Retinal pigment epithelial cell (primary cell): Measurements from ENCODE around the gene KY.

ENCODE experiments used
- DNase-seq: peaks from one replicate; pipeline ENCODE4 v3.0.0-alpha.2; 2010; ENCODE audit warnings: low read depth
- H3K4me3 ChIP-seq: 2 replicates; pipeline ENCODE4 v1.5.1; 2011; ENCODE audit warnings: mild to moderate bottlenecking, low read length, control low read depth, moderate library complexity
- CTCF ChIP-seq: conservative IDR thresholded peaks from 2 replicates; pipeline ENCODE4 v1.5.1; 2011; ENCODE audit warnings: low read depth, low read length, control low read depth, inconsistent platforms

Gene KY

DNA sequence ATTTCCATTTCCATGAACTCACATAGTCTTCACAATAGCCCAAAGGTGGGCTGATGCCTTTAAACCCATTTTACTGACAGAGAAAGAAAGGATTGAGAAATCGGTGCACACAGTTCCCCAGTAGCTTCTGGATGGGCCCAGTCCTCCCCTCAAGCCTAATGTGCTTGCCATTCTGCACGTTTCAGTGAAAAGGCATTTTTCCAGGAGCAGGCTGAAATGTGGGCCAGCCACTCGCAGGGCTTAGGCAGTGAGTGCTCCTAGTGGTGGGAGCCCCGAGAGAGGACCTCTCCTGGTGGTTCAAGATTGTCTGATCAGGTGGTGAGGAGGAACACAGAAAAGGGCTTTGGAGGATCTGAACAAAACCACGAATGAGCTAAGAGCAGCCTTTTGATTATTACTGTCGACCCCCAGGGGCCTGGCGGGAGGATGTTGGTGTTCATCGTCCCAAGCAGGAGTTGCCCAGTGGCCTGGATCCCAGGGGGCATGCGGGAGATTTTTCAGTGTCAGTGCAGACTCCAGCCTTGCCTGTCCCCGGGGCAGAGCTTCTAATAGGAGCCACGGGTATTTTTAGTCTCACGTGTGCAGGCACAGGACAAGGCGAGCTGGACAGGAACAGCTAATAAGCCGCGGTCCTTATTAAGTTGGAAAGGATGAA is 8.7 kb upstream of the KY start:
- no peak for DNase-seq
- H3K4me3 ChIP-seq, result no peak overlapping the region
- no peak for TF ChIP-seq CTCF

- no peak for TF ChIP-seq CTCF
Measured at GRCh38 chr3:134658555-134658954, 7.7 kb upstream of the KY start.

GRCh38 chr3:134656211-134656800 is 5.5 kb upstream of the KY start:
- no peak overlapping the region for H3K4me3 ChIP-seq
- no peak for DNase-seq
- TF ChIP-seq CTCF, result no peak

More at GRCh38 chr3:134658555-134658954, 7.7 kb upstream of the KY start:
- no peak overlapping the region for H3K4me3 ChIP-seq
- DNase-seq, result no peak

DNA sequence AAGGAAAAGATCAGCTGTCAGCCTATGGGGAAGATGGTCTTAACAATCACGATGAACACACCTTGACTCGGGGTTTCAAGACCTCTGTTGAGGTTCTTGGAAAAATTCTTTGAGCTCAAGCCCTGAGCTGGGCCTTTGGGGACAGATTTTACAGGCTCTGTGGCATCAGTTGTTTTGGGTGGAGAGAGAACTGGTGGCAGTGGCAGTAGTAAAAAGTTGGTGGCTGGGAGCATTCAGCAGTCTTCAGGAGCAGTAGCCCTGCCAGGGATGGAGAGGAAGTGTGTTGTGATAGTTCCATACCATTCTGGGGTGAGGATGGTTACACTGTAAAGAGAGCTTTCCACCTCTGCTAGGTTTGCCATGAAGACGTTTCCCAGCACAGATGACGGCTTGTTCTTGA is 4.9 kb upstream of the KY start:
- no peak for TF ChIP-seq CTCF
- no peak overlapping the region for H3K4me3 ChIP-seq
- DNase-seq, result no peak

- DNase-seq, result no peak
- TF ChIP-seq CTCF, result no peak
- H3K4me3 ChIP-seq, result no peak overlapping the region
Measured at GRCh38 chr3:134654031-134654430, 3.2 kb upstream of the KY start.

GRCh38 chr3:134652886-134653630 is 2.2 kb upstream of the KY start:
- no peak for TF ChIP-seq CTCF
- H3K4me3 ChIP-seq, result no peak overlapping the region
- DNase-seq, result no peak

DNA sequence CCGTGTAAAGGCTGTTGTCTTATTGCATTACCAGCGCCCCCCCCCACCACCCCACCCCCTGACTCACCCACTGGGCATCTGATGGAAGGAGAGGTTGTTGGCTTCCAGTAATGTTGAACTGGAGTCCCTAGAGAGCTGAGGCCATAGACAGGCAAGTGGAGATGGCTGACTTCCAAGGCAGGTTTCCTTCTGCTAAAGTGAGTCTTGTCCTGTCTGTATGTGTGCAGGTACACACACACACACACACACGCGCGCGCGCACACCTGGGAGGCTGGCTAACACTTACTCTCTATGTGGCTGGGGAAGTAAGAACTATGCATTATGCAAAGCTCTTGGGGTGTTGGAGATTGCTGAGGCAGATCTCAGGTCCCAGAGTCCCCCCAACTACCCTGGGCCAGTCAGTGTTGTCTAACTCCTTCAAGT is 1.6 kb upstream of the KY start:
- no peak for TF ChIP-seq CTCF
- no peak for DNase-seq
- H3K4me3 ChIP-seq, result no peak overlapping the region
